ENCODE measurements around the gene SCNN1G. TPM values are rescaled to one million over a fixed set of nuclear protein-coding genes. Genes with fewer than 3 reads are reported as not detected.
"Not testable (repeated sequence)": the region's sequence is repeated elsewhere in the genome, so short reads cannot be mapped to it uniquely, and the experiment has no call there.

The SCNN1G gene
- total and polyA plus RNA-seq, 9 donors, result 0.07 to 0.17 (median 0.07) TPM; not detected in 6

- H3K4me3 ChIP-seq (ENCODE audit: low read length), result no peak overlapping the region
- no peaks in the 10 kb centered on the region for H3K9me3 ChIP-seq (replicated peaks; ENCODE audit: control insufficient read depth, low read depth, low read length)
- no peaks in the 10 kb centered on the region for H3K36me3 ChIP-seq (ENCODE audit: control insufficient read depth, insufficient read depth, low read length)
- H3K27ac ChIP-seq (ENCODE audit: low read length), result no peak overlapping the region
- no peaks in the 10 kb centered on the region for H3K4me1 ChIP-seq (ENCODE audit: control insufficient read depth, insufficient read depth, low read length)
- no peaks in the 10 kb centered on the region for H3K27me3 ChIP-seq (ENCODE audit: control insufficient read depth, insufficient read depth, low read length)
- no peak for DNase-seq
These were observed 61.6 kb downstream of the SCNN1G start for GRCh38 chr16:23244122-23244521.

GRCh38 chr16:23245268-23245667 lies 62.7 kb downstream of the SCNN1G start:
- 83% methylated on average over 3 of the region's 6 CpGs for WGBS (ENCODE audit: insufficient coverage)
- H3K9me3 ChIP-seq (replicated peaks; ENCODE audit: control insufficient read depth, low read depth, low read length), result no peaks in the 10 kb centered on the region
- H3K36me3 ChIP-seq (ENCODE audit: control insufficient read depth, insufficient read depth, low read length), result no peaks in the 10 kb centered on the region
- H3K4me3 ChIP-seq (ENCODE audit: low read length), result no peak overlapping the region
- no peaks in the 10 kb centered on the region for H3K27me3 ChIP-seq (ENCODE audit: control insufficient read depth, insufficient read depth, low read length)
- H3K27ac ChIP-seq (ENCODE audit: low read length), result no peak overlapping the region
- no peak for DNase-seq
- H3K4me1 ChIP-seq (ENCODE audit: control insufficient read depth, insufficient read depth, low read length), result no peaks in the 10 kb centered on the region

GRCh38 chr16:23248261-23249194 lies 66.0 kb downstream of the SCNN1G start:
- H3K9me3 ChIP-seq (replicated peaks; ENCODE audit: control insufficient read depth, low read depth, low read length), result no peaks in the 10 kb centered on the region
- DNase-seq, result no peak
- no peak overlapping the region for H3K27ac ChIP-seq (ENCODE audit: low read length)
- H3K27me3 ChIP-seq (ENCODE audit: control insufficient read depth, insufficient read depth, low read length), result no peaks in the 10 kb centered on the region
- no peak overlapping the region for H3K4me3 ChIP-seq (ENCODE audit: low read length)
- no peaks in the 10 kb centered on the region for H3K4me1 ChIP-seq (ENCODE audit: control insufficient read depth, insufficient read depth, low read length)
- 58% methylated on average over 3 of the region's 9 CpGs for WGBS (ENCODE audit: insufficient coverage)
- H3K36me3 ChIP-seq (ENCODE audit: control insufficient read depth, insufficient read depth, low read length), result no peaks in the 10 kb centered on the region

- no CpG with 5 or more reads among the region's 1 CpG for WGBS (ENCODE audit: insufficient coverage)
- Histone ChIP-seq H3K27ac (ENCODE audit: low read length) (no peak overlapping the region), H3K4me3 (ENCODE audit: low read length) (no peak overlapping the region), H3K9me3 (replicated peaks; ENCODE audit: control insufficient read depth, low read depth, low read length) (no peaks in the 10 kb centered on the region), H3K4me1 (ENCODE audit: control insufficient read depth, insufficient read depth, low read length) (no peaks in the 10 kb centered on the region), H3K27me3 (ENCODE audit: control insufficient read depth, insufficient read depth, low read length) (no peaks in the 10 kb centered on the region), H3K36me3 (ENCODE audit: control insufficient read depth, insufficient read depth, low read length) (no peaks in the 10 kb centered on the region)
- no peak for DNase-seq
These were observed 67.3 kb downstream of the SCNN1G start for GRCh38 chr16:23249830-23250229.

- Histone ChIP-seq H3K9me3 (replicated peaks; ENCODE audit: control insufficient read depth, low read depth, low read length) (no peaks in the 10 kb centered on the region), H3K4me3 (ENCODE audit: low read length) (no peak overlapping the region), H3K27me3 (ENCODE audit: control insufficient read depth, insufficient read depth, low read length) (no peaks in the 10 kb centered on the region), H3K36me3 (ENCODE audit: control insufficient read depth, insufficient read depth, low read length) (no peaks in the 10 kb centered on the region), H3K27ac (ENCODE audit: low read length) (no peak overlapping the region), H3K4me1 (ENCODE audit: control insufficient read depth, insufficient read depth, low read length) (no peaks in the 10 kb centered on the region)
- DNase-seq, result no peak
- WGBS (ENCODE audit: insufficient coverage), result no CpG with 5 or more reads among the region's 5 CpGs
These were observed 69.8 kb downstream of the SCNN1G start for GRCh38 chr16:23252310-23252709.

GRCh38 chr16:23253650-23254049 lies 71.1 kb downstream of the SCNN1G start:
- not testable (repeated sequence) for H3K27ac ChIP-seq (ENCODE audit: low read length); H3K36me3 ChIP-seq (ENCODE audit: control insufficient read depth, insufficient read depth, low read length); H3K9me3 ChIP-seq (replicated peaks; ENCODE audit: control insufficient read depth, low read depth, low read length); H3K4me3 ChIP-seq (ENCODE audit: low read length); H3K4me1 ChIP-seq (ENCODE audit: control insufficient read depth, insufficient read depth, low read length); H3K27me3 ChIP-seq (ENCODE audit: control insufficient read depth, insufficient read depth, low read length); DNase-seq
- WGBS (ENCODE audit: insufficient coverage), result no CpG with 5 or more reads among the region's 1 CpG

- H3K4me1 ChIP-seq (ENCODE audit: control insufficient read depth, insufficient read depth, low read length), result no peaks in the 10 kb centered on the region
- WGBS (ENCODE audit: insufficient coverage), result 39% methylated on average over 2 of the region's 4 CpGs
- H3K9me3 ChIP-seq (replicated peaks; ENCODE audit: control insufficient read depth, low read depth, low read length), result no peaks in the 10 kb centered on the region
- no peak overlapping the region for H3K27ac ChIP-seq (ENCODE audit: low read length)
- H3K4me3 ChIP-seq (ENCODE audit: low read length), result no peak overlapping the region
- H3K27me3 ChIP-seq (ENCODE audit: control insufficient read depth, insufficient read depth, low read length), result no peaks in the 10 kb centered on the region
- DNase-seq, result no peak
- no peaks in the 10 kb centered on the region for H3K36me3 ChIP-seq (ENCODE audit: control insufficient read depth, insufficient read depth, low read length)
These were observed 71.8 kb downstream of the SCNN1G start for GRCh38 chr16:23254338-23254737.

- Histone ChIP-seq H3K9me3 (replicated peaks; ENCODE audit: control insufficient read depth, low read depth, low read length) (no peaks in the 10 kb centered on the region), H3K4me3 (ENCODE audit: low read length) (no peak overlapping the region), H3K27ac (ENCODE audit: low read length) (no peak overlapping the region), H3K36me3 (ENCODE audit: control insufficient read depth, insufficient read depth, low read length) (no peaks in the 10 kb centered on the region), H3K4me1 (ENCODE audit: control insufficient read depth, insufficient read depth, low read length) (no peaks in the 10 kb centered on the region), H3K27me3 (ENCODE audit: control insufficient read depth, insufficient read depth, low read length) (no peaks in the 10 kb centered on the region)
- WGBS (ENCODE audit: insufficient coverage), result 67% methylated on average over 2 of the region's 4 CpGs
- DNase-seq, result no peak
These were observed 72.5 kb downstream of the SCNN1G start for GRCh38 chr16:23255000-23255399.

GRCh38 chr16:23256440-23256839 lies 73.9 kb downstream of the SCNN1G start:
- no peak overlapping the region for H3K27ac ChIP-seq (ENCODE audit: low read length)
- H3K4me3 ChIP-seq (ENCODE audit: low read length), result no peak overlapping the region
- no peaks in the 10 kb centered on the region for H3K4me1 ChIP-seq (ENCODE audit: control insufficient read depth, insufficient read depth, low read length)
- WGBS (ENCODE audit: insufficient coverage), result 50% methylated on average over 1 of the region's 3 CpGs
- no peaks in the 10 kb centered on the region for H3K9me3 ChIP-seq (replicated peaks; ENCODE audit: control insufficient read depth, low read depth, low read length)
- no peak for DNase-seq
- no peaks in the 10 kb centered on the region for H3K36me3 ChIP-seq (ENCODE audit: control insufficient read depth, insufficient read depth, low read length)
- H3K27me3 ChIP-seq (ENCODE audit: control insufficient read depth, insufficient read depth, low read length), result no peaks in the 10 kb centered on the region

GRCh38 chr16:23257682-23258081 lies 75.1 kb downstream of the SCNN1G start:
- Histone ChIP-seq H3K4me3 (ENCODE audit: low read length) (no peak overlapping the region), H3K9me3 (replicated peaks; ENCODE audit: control insufficient read depth, low read depth, low read length) (no peaks in the 10 kb centered on the region), H3K27me3 (ENCODE audit: control insufficient read depth, insufficient read depth, low read length) (no peaks in the 10 kb centered on the region), H3K4me1 (ENCODE audit: control insufficient read depth, insufficient read depth, low read length) (no peaks in the 10 kb centered on the region), H3K36me3 (ENCODE audit: control insufficient read depth, insufficient read depth, low read length) (no peaks in the 10 kb centered on the region), H3K27ac (ENCODE audit: low read length) (no peak overlapping the region)
- no peak for DNase-seq
- WGBS (ENCODE audit: insufficient coverage), result 100% methylated on average over 1 of the region's 1 CpG

GRCh38 chr16:23258919-23259237 lies 76.3 kb downstream of the SCNN1G start:
- H3K36me3 ChIP-seq (ENCODE audit: control insufficient read depth, insufficient read depth, low read length), result no peaks in the 10 kb centered on the region
- DNase-seq, result no peak
- no peak overlapping the region for H3K4me3 ChIP-seq (ENCODE audit: low read length)
- no CpG with 5 or more reads among the region's 2 CpGs for WGBS (ENCODE audit: insufficient coverage)
- no peaks in the 10 kb centered on the region for H3K9me3 ChIP-seq (replicated peaks; ENCODE audit: control insufficient read depth, low read depth, low read length)
- no peaks in the 10 kb centered on the region for H3K4me1 ChIP-seq (ENCODE audit: control insufficient read depth, insufficient read depth, low read length)
- H3K27me3 ChIP-seq (ENCODE audit: control insufficient read depth, insufficient read depth, low read length), result no peaks in the 10 kb centered on the region
- H3K27ac ChIP-seq (ENCODE audit: low read length), result no peak overlapping the region
